ENCODE data around the gene NACAD. TPM values are rescaled to one million over a fixed set of nuclear protein-coding genes. Genes with fewer than 3 reads are reported as not detected.
"Not testable (repeated sequence)": the region's sequence is repeated elsewhere in the genome, so short reads cannot be mapped to it uniquely, and the experiment has no call there.

NACAD gene
- polyA plus RNA-seq, 1 donor from 2014 or later: 14.5 TPM

GRCh38 chr7:45116048-45116447 is 27.3 kb upstream of the NACAD start:
- TF ChIP-seq EZH2 (IDR thresholded peaks at IDR 0.05; ENCODE audit: borderline replicate concordance, insufficient read depth, low read length, poor library complexity, severe bottlenecking) (no peak), MXI1 (conservative IDR thresholded peaks at IDR 0.05; ENCODE audit: poor library complexity, severe bottlenecking) (no peak), TAF1 (IDR thresholded peaks at IDR 0.05; ENCODE audit: low read depth) (no peak), POLR2AphosphoS5 (IDR thresholded peaks at IDR 0.05) (no peak), SMC3 (conservative IDR thresholded peaks at IDR 0.05; ENCODE audit: poor library complexity) (no peak), CTCF (IDR thresholded peaks at IDR 0.05; ENCODE audit: poor library complexity, severe bottlenecking) (no peak), EP300 (conservative IDR thresholded peaks at IDR 0.05; ENCODE audit: poor library complexity, severe bottlenecking) (no peak), RAD21 (conservative IDR thresholded peaks at IDR 0.05) (no peak)
- TF ChIP-seq, protein P1, sequence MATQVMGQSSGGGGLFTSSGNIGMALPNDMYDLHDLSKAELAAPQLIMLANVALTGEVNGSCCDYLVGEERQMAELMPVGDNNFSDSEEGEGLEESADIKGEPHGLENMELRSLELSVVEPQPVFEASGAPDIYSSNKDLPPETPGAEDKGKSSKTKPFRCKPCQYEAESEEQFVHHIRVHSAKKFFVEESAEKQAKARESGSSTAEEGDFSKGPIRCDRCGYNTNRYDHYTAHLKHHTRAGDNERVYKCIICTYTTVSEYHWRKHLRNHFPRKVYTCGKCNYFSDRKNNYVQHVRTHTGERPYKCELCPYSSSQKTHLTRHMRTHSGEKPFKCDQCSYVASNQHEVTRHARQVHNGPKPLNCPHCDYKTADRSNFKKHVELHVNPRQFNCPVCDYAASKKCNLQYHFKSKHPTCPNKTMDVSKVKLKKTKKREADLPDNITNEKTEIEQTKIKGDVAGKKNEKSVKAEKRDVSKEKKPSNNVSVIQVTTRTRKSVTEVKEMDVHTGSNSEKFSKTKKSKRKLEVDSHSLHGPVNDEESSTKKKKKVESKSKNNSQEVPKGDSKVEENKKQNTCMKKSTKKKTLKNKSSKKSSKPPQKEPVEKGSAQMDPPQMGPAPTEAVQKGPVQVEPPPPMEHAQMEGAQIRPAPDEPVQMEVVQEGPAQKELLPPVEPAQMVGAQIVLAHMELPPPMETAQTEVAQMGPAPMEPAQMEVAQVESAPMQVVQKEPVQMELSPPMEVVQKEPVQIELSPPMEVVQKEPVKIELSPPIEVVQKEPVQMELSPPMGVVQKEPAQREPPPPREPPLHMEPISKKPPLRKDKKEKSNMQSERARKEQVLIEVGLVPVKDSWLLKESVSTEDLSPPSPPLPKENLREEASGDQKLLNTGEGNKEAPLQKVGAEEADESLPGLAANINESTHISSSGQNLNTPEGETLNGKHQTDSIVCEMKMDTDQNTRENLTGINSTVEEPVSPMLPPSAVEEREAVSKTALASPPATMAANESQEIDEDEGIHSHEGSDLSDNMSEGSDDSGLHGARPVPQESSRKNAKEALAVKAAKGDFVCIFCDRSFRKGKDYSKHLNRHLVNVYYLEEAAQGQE (IDR thresholded peaks at IDR 0.05; ENCODE audit: borderline replicate concordance): no peak
- H4K20me1 ChIP-seq (ENCODE audit: insufficient read depth): no peaks in the 10 kb centered on the region
- H3K9me2 ChIP-seq (ENCODE audit: insufficient read depth, low read length): no peaks in the 10 kb centered on the region
- H3K9ac ChIP-seq (ENCODE audit: low read length): no peak overlapping the region
- H3K27me3 ChIP-seq (ENCODE audit: insufficient read depth, low read depth, low read length): no peaks in the 10 kb centered on the region
- H3K79me2 ChIP-seq (replicated peaks; ENCODE audit: insufficient read depth, low read length): peaks cover 3% of the 10 kb centered on the region
- H3K9me3 ChIP-seq (ENCODE audit: low read length): no peaks in the 10 kb centered on the region
- H2AFZ ChIP-seq (ENCODE audit: low read depth, low read length): no peak overlapping the region
- no peak overlapping the region for H3K27ac ChIP-seq (ENCODE audit: low read length)
- no peaks in the 10 kb centered on the region for H3F3A ChIP-seq (ENCODE audit: insufficient read depth, low read length, poor library complexity, severe bottlenecking)
- H3K4me2 ChIP-seq (ENCODE audit: low read length): no peak overlapping the region
- H3K36me3 ChIP-seq (ENCODE audit: insufficient read depth, low read length): no peaks in the 10 kb centered on the region
- H3K4me3 ChIP-seq (ENCODE audit: low read length): no peak overlapping the region

DNA sequence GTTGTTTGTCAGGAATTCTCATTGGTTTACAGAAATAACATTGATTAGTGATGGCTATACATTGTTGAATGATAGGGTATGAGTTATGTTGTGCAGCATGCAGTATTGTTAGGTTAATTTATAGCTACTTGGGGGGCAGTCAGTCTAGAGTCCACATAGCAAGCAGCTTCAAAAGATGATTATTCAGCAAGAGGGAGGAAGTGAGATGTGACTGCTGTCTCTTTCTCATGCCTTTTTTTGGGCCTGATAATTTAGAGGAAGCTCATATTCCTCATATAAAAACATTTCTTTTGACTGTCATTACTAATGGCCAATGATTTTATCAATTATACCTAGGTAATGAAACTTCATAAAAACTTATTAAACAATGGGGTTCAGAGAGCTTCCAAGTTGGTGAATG is 26.2 kb upstream of the NACAD start:
- Histone ChIP-seq H3K27me3 (ENCODE audit: insufficient read depth, low read depth, low read length) (no peaks in the 10 kb centered on the region), H3K4me3 (ENCODE audit: low read length) (no peak overlapping the region), H3K36me3 (ENCODE audit: insufficient read depth, low read length) (no peaks in the 10 kb centered on the region), H4K20me1 (ENCODE audit: insufficient read depth) (no peaks in the 10 kb centered on the region), H3K79me2 (replicated peaks; ENCODE audit: insufficient read depth, low read length) (peaks cover 13% of the 10 kb centered on the region), H3K4me2 (ENCODE audit: low read length) (no peak overlapping the region), H3K9me2 (ENCODE audit: insufficient read depth, low read length) (no peaks in the 10 kb centered on the region), H2AFZ (ENCODE audit: low read depth, low read length) (no peak overlapping the region), H3K9ac (ENCODE audit: low read length) (no peak overlapping the region), H3K9me3 (ENCODE audit: low read length) (no peaks in the 10 kb centered on the region), H3K27ac (ENCODE audit: low read length) (no peak overlapping the region), H3F3A (ENCODE audit: insufficient read depth, low read length, poor library complexity, severe bottlenecking) (no peaks in the 10 kb centered on the region)
- TF ChIP-seq EP300 (conservative IDR thresholded peaks at IDR 0.05; ENCODE audit: poor library complexity, severe bottlenecking) (no peak), EZH2 (IDR thresholded peaks at IDR 0.05; ENCODE audit: borderline replicate concordance, insufficient read depth, low read length, poor library complexity, severe bottlenecking) (no peak), POLR2AphosphoS5 (IDR thresholded peaks at IDR 0.05) (no peak), TAF1 (IDR thresholded peaks at IDR 0.05; ENCODE audit: low read depth) (no peak), SMC3 (conservative IDR thresholded peaks at IDR 0.05; ENCODE audit: poor library complexity) (no peak), MXI1 (conservative IDR thresholded peaks at IDR 0.05; ENCODE audit: poor library complexity, severe bottlenecking) (no peak), RAD21 (conservative IDR thresholded peaks at IDR 0.05) (no peak), CTCF (IDR thresholded peaks at IDR 0.05; ENCODE audit: poor library complexity, severe bottlenecking) (no peak)
- TF ChIP-seq, protein P1 (IDR thresholded peaks at IDR 0.05; ENCODE audit: borderline replicate concordance): no peak

- not testable (repeated sequence) for H3K4me3 ChIP-seq (ENCODE audit: low read length); H3K9me3 ChIP-seq (ENCODE audit: low read length); H3K27me3 ChIP-seq (ENCODE audit: insufficient read depth, low read depth, low read length); H3K9me2 ChIP-seq (ENCODE audit: insufficient read depth, low read length); H3F3A ChIP-seq (ENCODE audit: insufficient read depth, low read length, poor library complexity, severe bottlenecking); H4K20me1 ChIP-seq (ENCODE audit: insufficient read depth); H3K9ac ChIP-seq (ENCODE audit: low read length); H3K36me3 ChIP-seq (ENCODE audit: insufficient read depth, low read length); H2AFZ ChIP-seq (ENCODE audit: low read depth, low read length); H3K27ac ChIP-seq (ENCODE audit: low read length); H3K4me2 ChIP-seq (ENCODE audit: low read length)
- H3K79me2 ChIP-seq (replicated peaks; ENCODE audit: insufficient read depth, low read length): peaks cover 15% of the 10 kb centered on the region
Measured at GRCh38 chr7:45114257-45114656, 25.5 kb upstream of the NACAD start.
